Naive B cell (primary cell): ENCODE measurements around the gene IQGAP2. TPM values are rescaled to one million over a fixed set of nuclear protein-coding genes. Genes with fewer than 3 reads are reported as not detected.
"Not testable (repeated sequence)": the region's sequence is repeated elsewhere in the genome, so short reads cannot be mapped to it uniquely, and the experiment has no call there.

Experiments
- ATAC-seq, 2 donors: fragments of 150-1000 bp; cut with Tn5 transposase; 2 replicates each; pipeline ENCODE4 v1.10.0; 2021; ENCODE audit warnings: low read depth in 2 of 2, mild to moderate bottlenecking in 2 of 2, moderate library complexity in 2 of 2
- DNase-seq: peaks from one replicate; pipeline ENCODE4 v3.0.0; 2022
- H3K27ac Mint-ChIP-seq, 6 donors: one replicate each; pipeline ENCODE4 v1.8.0; 2020 to 2022; ENCODE audit warnings: mild to moderate bottlenecking in 6 of 6, mixed read lengths in 6 of 6, moderate library complexity in 5 of 6, inconsistent platforms in 2 of 6
- H3K27me3 Mint-ChIP-seq, 3 donors: one replicate each; pipeline ENCODE4 v1.8.0; 2021 to 2022; ENCODE audit warnings: mixed read lengths in 3 of 3, mild to moderate bottlenecking in 1 of 3
- H3K36me3 Mint-ChIP-seq, 2 donors: one replicate each; pipeline ENCODE4 v1.8.0; 2020 to 2022; ENCODE audit warnings: mixed read lengths in 2 of 2, inconsistent platforms in 1 of 2, mild to moderate bottlenecking in 1 of 2
- H3K4me1 Mint-ChIP-seq, 3 donors: one replicate each; pipeline ENCODE4 v1.8.0; 2020 to 2022; ENCODE audit warnings: mixed read lengths in 3 of 3, inconsistent platforms in 1 of 3, mild to moderate bottlenecking in 1 of 3, moderate library complexity in 1 of 3
- H3K4me3 Mint-ChIP-seq, 8 donors: one replicate each; pipeline ENCODE4 v1.8.0; 2020 to 2022; ENCODE audit warnings: mild to moderate bottlenecking in 8 of 8, mixed read lengths in 8 of 8, moderate library complexity in 8 of 8, inconsistent platforms in 2 of 8
- H3K9me3 Mint-ChIP-seq, 7 donors: one replicate each; pipeline ENCODE4 v1.8.0; 2020 to 2022; ENCODE audit warnings: mixed read lengths in 7 of 7, mild to moderate bottlenecking in 5 of 7, inconsistent platforms in 2 of 7, moderate library complexity in 1 of 7
- polyA plus RNA-seq, 6 donors: library from polyadenylated mRNA; unstranded; fragments of 300-500 nt; fragmentation: Illumina TruSeq; gene quantifications; one replicate each; pipeline ENCODE4 v1.2.3, GENCODE V29; 2021; ENCODE audit warnings: low read depth in 6 of 6

IQGAP2 gene
- polyA plus RNA-seq, 6 donors from 2014 or later, result 2.7 to 9.8 (median 6.2) TPM

DNA sequence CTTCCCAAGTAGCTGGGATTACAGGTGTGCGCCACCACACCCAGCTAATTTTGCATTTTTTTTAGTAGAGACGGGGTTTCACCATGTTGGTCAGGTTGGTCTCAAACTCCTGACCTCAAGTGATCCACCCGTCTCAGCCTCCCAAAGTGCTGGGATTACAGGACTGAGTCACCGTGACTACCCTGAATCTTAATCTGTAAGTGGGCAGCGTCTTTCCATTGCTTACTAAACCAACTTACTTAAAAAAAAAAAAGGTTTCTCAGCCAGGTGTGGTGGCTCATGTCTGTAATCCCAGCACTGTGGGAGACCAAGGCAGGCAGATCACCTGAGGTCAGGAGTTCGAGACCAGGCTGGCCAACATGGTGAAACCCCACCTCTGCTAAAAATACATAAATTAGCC is 25.5 kb downstream of the IQGAP2 start:
- peaks cover 9 to 20% (median 18%) of the 10 kb centered on the region in 3 donors for H3K4me1 Mint-ChIP-seq
- H3K9me3 Mint-ChIP-seq, DNase-seq, H3K27me3 Mint-ChIP-seq, H3K4me3 Mint-ChIP-seq, ATAC-seq, H3K36me3 Mint-ChIP-seq, H3K27ac Mint-ChIP-seq: not testable (repeated sequence)

DNA sequence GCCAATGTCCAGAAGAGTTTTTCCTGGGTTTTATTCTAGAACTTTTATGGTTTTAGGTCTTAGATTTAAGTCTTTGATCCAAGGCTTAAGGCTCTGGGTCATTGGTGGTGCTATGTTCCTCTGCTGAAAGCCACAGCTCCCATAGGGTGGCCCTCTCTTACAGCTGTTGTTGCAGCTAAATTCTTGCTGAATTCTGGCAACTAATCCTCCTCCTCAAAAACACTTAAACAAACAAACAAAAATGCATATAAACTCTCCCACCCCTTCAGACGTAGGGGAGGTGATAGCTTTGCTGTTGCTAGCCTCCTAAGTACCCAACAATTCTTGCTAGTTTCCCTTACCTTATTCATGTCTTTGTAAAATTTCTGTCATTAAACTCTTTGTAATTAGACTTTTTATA is 30.2 kb downstream of the IQGAP2 start:
- Mint-ChIP-seq H3K27me3 (no peaks in the 10 kb centered on the region), H3K4me3 (no peak overlapping the region), H3K9me3 (peaks cover 4 to 13% (median 6%) of the 10 kb centered on the region in 7 donors), H3K36me3 (peaks cover 3 to 4% of the 10 kb centered on the region in 2 donors), H3K27ac (peak overlapping the region in 1 of 6 donors; percentile 31), H3K4me1 (peaks cover 0 to 8% (median 0%) of the 10 kb centered on the region in 3 donors)
- DNase-seq (no peak), ATAC-seq (no peak)

DNA sequence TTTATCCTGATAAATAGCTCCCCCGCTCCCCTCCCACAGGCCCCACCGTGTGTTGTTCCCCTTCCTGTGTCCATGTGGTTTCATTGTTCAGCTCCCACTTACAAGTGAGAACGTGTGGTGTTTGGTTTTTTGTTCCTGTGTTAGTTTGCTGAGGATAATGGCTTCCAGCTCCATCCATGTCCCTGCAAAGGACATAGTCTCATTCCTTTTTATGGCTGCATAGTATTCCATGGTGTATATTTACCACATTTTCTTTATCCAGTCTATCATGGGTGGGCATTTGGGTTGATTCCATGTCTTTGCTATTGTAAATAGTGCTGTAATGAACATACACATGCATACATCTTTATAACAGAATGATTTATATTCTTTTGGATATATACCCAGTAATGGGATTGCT is 34.4 kb downstream of the IQGAP2 start:
- H3K36me3 Mint-ChIP-seq, result peaks cover 4 to 11% of the 10 kb centered on the region in 2 donors
- DNase-seq, ATAC-seq, H3K27me3 Mint-ChIP-seq, H3K4me3 Mint-ChIP-seq, H3K27ac Mint-ChIP-seq, H3K4me1 Mint-ChIP-seq: not testable (repeated sequence)
- H3K9me3 Mint-ChIP-seq, result peaks cover 4 to 25% (median 16%) of the 10 kb centered on the region in 7 donors

DNA sequence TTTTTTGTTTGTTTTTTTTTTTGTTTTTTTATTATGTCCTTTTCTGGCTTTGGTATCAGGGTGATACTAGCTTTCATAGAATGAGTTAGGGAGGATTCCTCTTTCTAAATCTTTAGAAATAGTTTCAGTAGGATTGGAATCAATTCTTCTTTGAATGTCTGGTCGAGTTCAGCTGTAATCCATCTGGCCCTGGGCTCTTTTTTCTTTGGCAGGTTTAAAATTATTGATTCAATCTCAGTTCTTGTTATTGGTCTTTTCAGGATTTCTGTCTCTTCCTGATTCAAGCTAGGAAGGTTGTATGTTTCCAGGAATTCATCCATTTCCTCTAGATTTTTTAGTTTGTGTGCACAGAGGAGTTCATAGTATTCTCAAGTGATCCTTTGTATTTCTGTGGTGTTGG is 34.9 kb downstream of the IQGAP2 start:
- Mint-ChIP-seq H3K27me3 (no peaks in the 10 kb centered on the region), H3K9me3 (peaks cover 4 to 25% (median 16%) of the 10 kb centered on the region in 7 donors), H3K4me1 (no peaks in the 10 kb centered on the region), H3K4me3 (no peak overlapping the region), H3K27ac (peak overlapping the region in 1 of 6 donors; percentile 30), H3K36me3 (peaks cover 4 to 11% of the 10 kb centered on the region in 2 donors)
- DNase-seq (no peak), ATAC-seq (no peak)

DNA sequence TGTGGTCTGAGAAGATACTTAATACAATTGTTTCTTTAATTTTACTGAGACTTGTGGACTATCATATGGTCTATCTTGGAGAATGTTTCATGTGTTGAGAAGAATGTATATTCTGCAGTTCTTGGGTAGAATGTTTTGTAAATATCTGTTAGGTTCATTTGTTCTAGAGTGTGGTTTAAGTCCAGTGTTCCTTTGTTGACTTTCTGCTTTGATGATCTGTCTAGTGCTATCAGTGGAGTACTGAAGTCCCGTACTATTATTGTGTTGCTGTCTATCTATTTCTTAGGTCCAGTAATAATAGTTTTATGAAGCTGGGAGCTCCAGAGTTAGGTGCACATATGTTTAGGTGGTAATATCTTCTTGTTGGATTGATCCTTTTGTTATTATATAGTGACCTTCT is 36.1 kb downstream of the IQGAP2 start:
- no peaks in the 10 kb centered on the region for H3K27me3 Mint-ChIP-seq
- H3K36me3 Mint-ChIP-seq, result peaks cover 4 to 11% of the 10 kb centered on the region in 2 donors
- H3K4me3 Mint-ChIP-seq, result no peak overlapping the region
- no peak overlapping the region for H3K27ac Mint-ChIP-seq
- DNase-seq, result no peak
- H3K9me3 Mint-ChIP-seq, result peaks cover 4 to 25% (median 16%) of the 10 kb centered on the region in 7 donors
- no peak for ATAC-seq
- no peaks in the 10 kb centered on the region for H3K4me1 Mint-ChIP-seq

DNA sequence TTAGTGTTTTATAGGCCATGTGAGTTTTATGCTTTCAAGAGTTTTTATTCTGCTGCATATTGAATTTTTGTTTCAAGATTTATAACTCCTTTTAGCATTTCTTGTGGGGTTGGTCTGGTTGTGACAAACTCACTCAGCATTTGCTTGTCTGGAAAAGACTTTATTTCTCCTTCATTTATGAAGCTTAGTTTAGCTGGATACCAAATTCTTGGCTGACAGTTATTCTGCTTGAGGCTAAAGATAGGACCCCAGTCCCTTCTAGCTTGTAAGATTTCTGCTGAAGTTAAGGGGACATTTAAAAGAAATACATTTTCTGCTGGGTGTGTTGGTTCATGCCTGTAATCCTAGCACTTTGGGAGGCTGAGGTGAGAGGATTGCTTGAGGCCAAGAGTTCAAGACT is 36.8 kb downstream of the IQGAP2 start:
- no peak overlapping the region for H3K4me3 Mint-ChIP-seq
- H3K27me3 Mint-ChIP-seq, result no peaks in the 10 kb centered on the region
- H3K4me1 Mint-ChIP-seq, result no peaks in the 10 kb centered on the region
- H3K36me3 Mint-ChIP-seq, result peaks cover 4 to 11% of the 10 kb centered on the region in 2 donors
- no peak for ATAC-seq
- no peak for DNase-seq
- no peak overlapping the region for H3K27ac Mint-ChIP-seq
- peaks cover 4 to 25% (median 16%) of the 10 kb centered on the region in 7 donors for H3K9me3 Mint-ChIP-seq

DNA sequence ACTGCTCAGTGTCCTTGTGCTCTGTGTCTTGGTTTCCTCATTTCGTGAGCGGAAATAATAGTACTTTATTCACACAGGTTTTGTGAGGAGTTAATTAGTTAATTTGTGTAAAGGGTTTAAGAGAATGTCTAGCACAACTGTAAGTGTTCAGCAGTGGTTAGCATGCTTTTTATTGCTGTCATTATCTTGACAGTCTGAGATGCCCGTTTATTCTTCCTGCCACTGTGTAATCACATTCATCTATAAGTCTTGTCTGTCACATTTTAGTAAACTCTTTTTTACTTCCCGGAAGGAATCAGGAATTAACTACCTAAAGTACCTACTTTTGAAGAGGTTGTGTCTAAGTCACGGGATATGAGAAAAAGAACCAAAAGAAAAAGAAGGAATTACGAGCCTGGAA is 38.0 kb downstream of the IQGAP2 start:
- H3K4me3 Mint-ChIP-seq, result no peak overlapping the region

DNA sequence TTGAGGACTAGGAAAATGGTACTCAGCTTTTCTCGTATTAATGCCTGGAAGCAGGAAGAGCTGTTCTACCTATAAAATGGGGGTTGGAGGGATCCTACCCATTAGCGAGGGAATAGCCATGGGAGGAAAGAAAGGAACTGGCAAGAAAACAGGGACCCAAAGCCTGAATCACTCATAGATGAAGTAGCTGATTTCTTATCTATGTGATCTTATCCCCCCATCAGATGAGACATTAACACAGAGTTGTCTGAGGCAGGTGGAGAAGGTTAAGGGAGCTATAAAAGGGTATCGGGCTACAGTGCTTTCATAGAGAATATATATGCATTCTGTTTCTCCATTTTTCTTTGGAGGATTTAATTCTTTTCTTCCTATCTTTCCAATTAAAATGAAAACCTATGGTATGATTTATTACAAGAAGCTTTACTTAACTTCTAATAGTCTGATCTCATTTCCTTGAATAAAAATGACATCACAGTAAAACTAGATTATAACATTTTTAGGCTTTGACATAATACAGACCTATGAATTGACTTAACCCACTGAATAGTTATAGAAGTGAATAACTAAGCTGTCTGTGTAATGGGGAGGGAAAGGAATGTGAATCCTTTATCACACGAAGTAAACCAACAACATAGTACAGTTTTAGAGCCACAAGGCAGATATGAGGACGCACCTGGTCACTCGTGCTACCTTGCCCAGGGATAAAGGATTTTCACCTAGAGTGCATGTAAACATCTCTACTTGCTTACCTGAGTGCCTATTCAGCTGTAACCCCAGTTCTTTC is 39.0 kb downstream of the IQGAP2 start:
- H3K27ac Mint-ChIP-seq, result peak overlapping the region in 1 of 6 donors; percentile 28
- no peak overlapping the region for H3K4me3 Mint-ChIP-seq
- peaks cover 5 to 11% of the 10 kb centered on the region in 2 donors for H3K36me3 Mint-ChIP-seq
- DNase-seq, result no peak
- H3K27me3 Mint-ChIP-seq, result no peaks in the 10 kb centered on the region
- ATAC-seq, result no peak
- H3K4me1 Mint-ChIP-seq, result no peaks in the 10 kb centered on the region
- peaks cover 0 to 20% (median 14%) of the 10 kb centered on the region in 7 donors for H3K9me3 Mint-ChIP-seq

More for the DNA sequence above, 38.0 kb downstream of the IQGAP2 start:
- Mint-ChIP-seq H3K27me3 (no peaks in the 10 kb centered on the region), H3K36me3 (peaks cover 7 to 11% of the 10 kb centered on the region in 2 donors), H3K4me1 (no peaks in the 10 kb centered on the region), H3K9me3 (peaks cover 2 to 22% (median 14%) of the 10 kb centered on the region in 7 donors), H3K27ac (no peak overlapping the region)
- DNase-seq (no peak), ATAC-seq (no peak)

DNA sequence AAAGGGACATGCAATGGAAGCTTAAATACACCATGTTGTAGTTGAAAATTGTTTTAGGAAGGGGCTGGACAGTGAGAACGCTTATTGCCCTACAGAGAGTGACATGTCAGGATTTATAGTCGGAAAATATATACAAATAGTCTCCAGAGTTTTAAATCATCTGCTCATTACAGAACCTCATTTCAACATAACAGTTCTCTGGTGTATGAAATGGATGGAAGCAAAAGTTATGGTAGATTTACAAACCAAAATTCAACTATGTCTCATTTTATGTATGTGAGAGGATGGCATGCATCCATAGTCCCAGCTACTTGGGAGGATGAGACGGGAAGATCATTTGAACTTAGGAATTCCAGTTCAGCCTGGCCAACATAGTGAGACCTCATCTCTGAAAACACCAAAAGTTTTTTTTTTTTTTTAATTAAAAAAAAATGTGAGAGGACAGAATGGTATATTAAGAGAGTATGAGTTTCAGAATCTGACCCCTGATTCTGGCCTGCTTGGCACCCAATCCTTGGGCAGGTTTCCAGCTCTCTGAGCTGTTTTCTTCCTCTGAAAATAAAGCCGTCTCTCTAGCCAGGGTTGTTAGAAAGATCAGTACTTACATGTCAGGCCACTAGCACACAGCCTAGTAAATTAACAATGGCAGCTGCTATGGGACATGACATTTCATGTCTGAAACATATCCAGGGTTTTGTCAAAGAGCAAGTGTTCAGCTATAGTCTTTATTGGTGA is 40.1 kb downstream of the IQGAP2 start:
- ATAC-seq (no peak), DNase-seq (no peak)
- Mint-ChIP-seq H3K9me3 (peaks cover 0 to 13% (median 11%) of the 10 kb centered on the region in 7 donors), H3K4me1 (no peaks in the 10 kb centered on the region), H3K27me3 (no peaks in the 10 kb centered on the region), H3K4me3 (no peak overlapping the region), H3K27ac (peak overlapping the region in 2 of 6 donors; percentile 28 to 37), H3K36me3 (peaks cover 5 to 8% of the 10 kb centered on the region in 2 donors)

DNA sequence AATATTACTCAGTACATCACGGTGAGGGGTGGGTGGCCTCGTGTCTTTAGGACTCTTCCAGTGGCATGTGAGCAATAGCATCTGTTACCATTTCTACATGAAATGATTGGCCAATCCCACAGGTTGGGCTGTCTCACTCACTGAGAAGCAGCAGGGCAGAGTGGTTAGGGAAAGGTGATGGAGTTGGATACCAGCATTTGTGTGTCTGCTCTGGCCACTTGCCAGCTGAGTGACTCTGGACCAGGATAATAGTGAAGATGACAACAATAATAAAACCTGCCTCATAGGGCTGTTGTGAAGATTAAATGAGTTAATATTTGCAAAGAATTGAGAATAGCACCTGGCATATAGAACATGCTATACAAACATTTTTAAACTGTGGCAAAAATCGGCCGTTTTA is 42.0 kb downstream of the IQGAP2 start:
- Mint-ChIP-seq H3K4me1 (peaks cover under 1 to 9% (median 1%) of the 10 kb centered on the region in 3 donors), H3K27ac (no peak overlapping the region), H3K9me3 (peaks cover 0 to 2% (median 0%) of the 10 kb centered on the region in 7 donors), H3K27me3 (no peaks in the 10 kb centered on the region), H3K4me3 (no peak overlapping the region), H3K36me3 (peaks cover 5 to 8% of the 10 kb centered on the region in 2 donors)
- DNase-seq (no peak), ATAC-seq (no peak)

DNA sequence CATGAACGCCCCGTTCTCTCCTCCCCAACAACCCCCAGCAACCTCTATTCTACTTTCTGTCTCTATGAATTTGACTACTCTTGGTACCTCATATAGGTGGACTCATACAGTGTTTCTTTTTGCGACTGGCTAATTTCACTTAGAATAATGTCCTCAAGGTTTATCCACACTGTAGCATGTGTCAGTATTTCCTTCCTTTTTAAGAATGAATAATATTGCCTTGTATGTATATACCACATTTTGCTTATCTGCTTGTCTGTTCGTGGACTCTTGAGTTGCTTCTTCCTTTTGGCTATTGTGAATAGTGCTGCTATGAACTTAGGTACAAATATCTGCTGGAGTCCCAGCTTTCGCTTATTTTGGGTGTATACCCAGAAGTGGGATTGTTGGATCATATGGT is 42.7 kb downstream of the IQGAP2 start:
- ATAC-seq (no peak), DNase-seq (no peak)
- Mint-ChIP-seq H3K4me1 (peaks cover 2 to 16% (median 4%) of the 10 kb centered on the region in 3 donors), H3K36me3 (peaks cover 5 to 8% of the 10 kb centered on the region in 2 donors), H3K27ac (no peak overlapping the region), H3K27me3 (no peaks in the 10 kb centered on the region), H3K4me3 (no peak overlapping the region), H3K9me3 (peaks cover 0 to 2% (median 0%) of the 10 kb centered on the region in 7 donors)

DNA sequence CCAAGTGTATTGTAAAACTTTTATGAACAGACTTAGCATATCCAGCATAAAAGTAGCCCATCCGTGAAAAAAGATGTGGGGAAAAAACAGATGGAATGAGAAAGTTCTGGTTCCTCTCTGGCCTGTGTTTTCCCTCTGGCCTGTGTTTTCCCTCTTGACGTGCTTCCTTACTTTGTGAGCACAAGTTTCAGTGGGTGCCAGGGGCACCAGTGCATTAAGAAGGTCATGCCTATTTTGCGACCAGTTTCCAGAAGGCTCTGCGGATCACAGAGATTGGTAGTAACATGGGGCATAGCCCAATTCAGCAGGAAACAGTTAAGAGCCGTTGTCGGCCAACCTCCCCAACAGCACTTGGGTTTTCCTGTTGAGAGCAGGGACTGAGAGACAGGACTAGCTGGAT is 43.7 kb downstream of the IQGAP2 start:
- Mint-ChIP-seq H3K27ac (peak overlapping the region in 1 of 6 donors; percentile 69), H3K4me3 (no peak overlapping the region)

DNA sequence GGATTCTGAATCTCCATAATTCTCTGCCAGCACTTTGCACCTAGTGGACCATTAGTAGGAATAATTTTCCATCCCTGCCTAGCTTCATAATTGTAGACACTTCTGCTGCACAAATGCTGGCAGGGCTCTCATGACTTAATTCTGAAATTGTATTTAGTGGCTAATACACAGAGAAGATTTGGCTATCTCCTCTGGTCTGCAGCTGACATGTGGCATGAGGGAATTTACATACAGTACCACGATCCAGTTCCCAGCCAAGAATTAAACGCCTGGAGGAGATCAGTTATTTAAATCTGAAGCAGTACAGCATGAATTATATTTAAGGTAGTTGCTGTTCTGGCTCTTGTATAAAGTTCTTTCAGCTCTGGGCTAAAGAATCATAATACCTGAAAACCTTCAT is 46.5 kb downstream of the IQGAP2 start:
- Mint-ChIP-seq H3K27ac (no peak overlapping the region), H3K4me3 (no peak overlapping the region), H3K4me1 (peaks cover 9 to 24% (median 11%) of the 10 kb centered on the region in 3 donors), H3K36me3 (peaks cover 5 to 8% of the 10 kb centered on the region in 2 donors), H3K27me3 (no peaks in the 10 kb centered on the region), H3K9me3 (peaks cover 0 to 1% (median 0%) of the 10 kb centered on the region in 7 donors)
- ATAC-seq (no peak), DNase-seq (no peak)

More for the DNA sequence above, 43.7 kb downstream of the IQGAP2 start:
- H3K9me3 Mint-ChIP-seq, result peaks cover 0 to 1% (median 0%) of the 10 kb centered on the region in 7 donors
- no peaks in the 10 kb centered on the region for H3K27me3 Mint-ChIP-seq
- DNase-seq (no peak), ATAC-seq (no peak)
- H3K36me3 Mint-ChIP-seq, result peaks cover 5 to 8% of the 10 kb centered on the region in 2 donors
- H3K4me1 Mint-ChIP-seq, result peaks cover 9 to 24% (median 11%) of the 10 kb centered on the region in 3 donors
